ENCODE measurements around the gene CDK5R1. TPM values are rescaled to one million over a fixed set of nuclear protein-coding genes. Genes with fewer than 3 reads are reported as not detected.
"Not testable (repeated sequence)": the region's sequence is repeated elsewhere in the genome, so short reads cannot be mapped to it uniquely, and the experiment has no call there.

Gene CDK5R1
- total and polyA plus RNA-seq, 8 donors, result 0.37 to 2.6 (median 1.8) TPM; not detected in 2

DNA sequence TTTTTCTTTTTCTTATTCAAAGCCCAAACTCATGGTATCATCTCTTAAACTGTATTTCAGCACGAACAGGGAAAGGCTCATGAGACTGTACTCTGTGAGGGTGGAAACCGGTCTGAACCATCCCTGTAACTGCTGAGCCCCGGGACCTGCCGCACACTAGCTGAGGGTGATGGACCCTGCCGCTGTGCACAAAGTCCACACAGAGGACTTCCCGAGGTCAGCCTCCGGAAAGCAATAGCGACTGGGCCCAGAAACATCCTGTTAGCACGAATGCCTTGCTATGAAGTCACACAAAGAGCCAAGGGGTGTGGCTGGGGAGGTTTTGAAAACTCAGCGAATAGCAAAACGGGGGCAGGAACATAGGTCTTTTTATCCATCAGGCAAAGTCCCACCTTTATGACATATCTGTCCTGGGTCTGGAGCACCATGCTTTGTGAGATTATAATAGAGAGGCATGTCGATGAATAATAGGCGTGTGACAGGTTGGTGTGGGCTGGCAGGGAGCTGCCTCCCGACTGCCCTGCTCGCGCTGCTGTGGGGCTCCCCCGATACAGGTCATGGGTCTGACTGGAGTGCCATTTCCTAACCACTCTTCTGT lies 33.4 kb downstream of the CDK5R1 start:
- peak; percentile 30 to 83 for DNase-seq
- TF ChIP-seq POLR2AphosphoS5 (IDR thresholded peaks at IDR 0.05), result peak in 2 of 3 donors; percentile 24 to 28
- TF ChIP-seq CTCF (IDR thresholded peaks at IDR 0.05), result no peak
- TF ChIP-seq POLR2A (IDR thresholded peaks at IDR 0.05), result no peak
- peak overlapping the region in 3 of 5 donors; percentile 4 to 38 (median 30) for H3K27ac ChIP-seq
- intact Hi-C loops (cut with DNase I; ENCODE audit: low total_unique reads), result no loop called here
- peaks cover 13 to 21% (median 18%) of the 10 kb centered on the region in 4 donors for H3K4me1 ChIP-seq
- H3K9me3 ChIP-seq, result no peaks in the 10 kb centered on the region
- no peaks in the 10 kb centered on the region for H3K36me3 ChIP-seq
- peak overlapping the region in 2 of 4 donors; percentile 55 for H3K4me3 ChIP-seq
- WGBS, 5 donors, result 42 to 53% (median 49%) methylated on average over 17 of the region's 17 CpGs
- peaks cover 0 to 10% (median 0%) of the 10 kb centered on the region in 3 donors for H3K27me3 ChIP-seq

- intact Hi-C loops (cut with DNase I; ENCODE audit: low total_unique reads), result no loop called here
- TF ChIP-seq POLR2AphosphoS5 (IDR thresholded peaks at IDR 0.05), result no peak
- TF ChIP-seq EP300 (IDR thresholded peaks at IDR 0.05), result no peak
- TF ChIP-seq POLR2A (IDR thresholded peaks at IDR 0.05), result no peak
- TF ChIP-seq CTCF (IDR thresholded peaks at IDR 0.05), result no peak
- Histone ChIP-seq H3K9me3 (no peaks in the 10 kb centered on the region), H3K27me3 (peaks cover 0 to 10% (median 0%) of the 10 kb centered on the region in 3 donors), H3K36me3 (no peaks in the 10 kb centered on the region), H3K27ac (peak overlapping the region in 1 of 5 donors; percentile 38), H3K4me1 (peaks cover 13 to 21% (median 18%) of the 10 kb centered on the region in 4 donors), H3K4me3 (no peak overlapping the region)
- 93 to 97% (median 95%) methylated on average over 9 of the region's 9 CpGs for WGBS, 5 donors
- no peak for DNase-seq
Observed at GRCh38 chr17:32520737-32521404, 34.1 kb downstream of the CDK5R1 start.

DNA sequence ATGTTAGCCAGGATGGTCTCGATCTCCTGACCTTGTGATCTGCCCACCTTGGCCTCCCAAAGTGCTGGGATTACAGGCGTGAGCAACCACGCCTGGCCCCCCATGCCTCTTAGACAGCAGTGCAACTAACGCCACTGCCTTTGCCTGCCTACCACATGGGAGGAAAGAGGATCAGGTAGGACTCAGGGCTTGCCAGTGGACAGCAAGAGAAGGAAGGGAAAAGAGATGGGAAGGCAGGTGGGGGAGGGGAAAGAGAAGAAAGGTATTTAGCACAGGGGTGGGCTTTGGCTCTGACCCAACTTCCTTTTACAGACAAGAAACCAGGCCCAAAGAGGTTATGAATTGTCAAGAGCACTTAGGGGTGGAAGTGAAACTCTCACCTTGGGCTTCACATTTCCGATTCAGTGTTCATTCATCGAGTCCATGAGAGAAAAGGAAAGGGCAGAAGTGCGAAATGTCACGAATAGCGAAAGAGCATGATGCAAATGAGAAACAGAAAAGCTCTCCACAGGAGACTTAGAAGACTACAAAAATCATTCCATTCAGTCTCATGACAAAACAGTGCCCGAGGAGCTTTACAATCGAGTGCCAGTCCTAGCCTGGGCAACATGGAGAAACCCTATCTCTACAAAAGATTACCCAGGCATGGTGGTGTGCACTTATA lies 36.4 kb downstream of the CDK5R1 start:
- Histone ChIP-seq H3K4me3 (no peak overlapping the region), H3K27me3 (peaks cover 0 to 10% (median 0%) of the 10 kb centered on the region in 3 donors), H3K27ac (no peak overlapping the region), H3K36me3 (no peaks in the 10 kb centered on the region), H3K9me3 (no peaks in the 10 kb centered on the region), H3K4me1 (peaks cover 13 to 21% (median 18%) of the 10 kb centered on the region in 4 donors)
- TF ChIP-seq POLR2AphosphoS5 (IDR thresholded peaks at IDR 0.05) (no peak), POLR2A (IDR thresholded peaks at IDR 0.05) (no peak), EP300 (IDR thresholded peaks at IDR 0.05) (no peak), CTCF (IDR thresholded peaks at IDR 0.05) (no peak)
- DNase-seq, result peak in 1 of 2 donors; percentile 26
- intact Hi-C loops (cut with DNase I; ENCODE audit: low total_unique reads), result no loop called here
- WGBS, 5 donors, result 81 to 89% (median 86%) methylated on average over 11 of the region's 11 CpGs

GRCh38 chr17:32523827-32524552 lies 37.2 kb downstream of the CDK5R1 start:
- peaks cover 10 to 17% (median 14%) of the 10 kb centered on the region in 4 donors for H3K4me1 ChIP-seq
- H3K4me3 ChIP-seq, result no peak overlapping the region
- H3K27ac ChIP-seq, result no peak overlapping the region
- DNase-seq, result no peak
- intact Hi-C loops (cut with DNase I; ENCODE audit: low total_unique reads), result no loop called here
- H3K36me3 ChIP-seq, result peaks cover 0 to 5% (median 0%) of the 10 kb centered on the region in 4 donors
- peaks cover 0 to 4% (median 0%) of the 10 kb centered on the region in 3 donors for H3K27me3 ChIP-seq
- no peaks in the 10 kb centered on the region for H3K9me3 ChIP-seq
- TF ChIP-seq CTCF (IDR thresholded peaks at IDR 0.05) (no peak), POLR2A (IDR thresholded peaks at IDR 0.05) (no peak)
- 79 to 91% (median 85%) methylated on average over 12 of the region's 12 CpGs for WGBS, 5 donors

- 89 to 97% (median 92%) methylated on average over 6 of the region's 6 CpGs for WGBS, 5 donors
- intact Hi-C loops (cut with DNase I; ENCODE audit: low total_unique reads), result not testable (repeated sequence)
Observed at GRCh38 chr17:32524553-32524880, 37.7 kb downstream of the CDK5R1 start.

More at GRCh38 chr17:32524553-32524880, 37.7 kb downstream of the CDK5R1 start:
- not testable (repeated sequence) for H3K9me3 ChIP-seq, H3K27ac ChIP-seq, H3K4me3 ChIP-seq, H3K27me3 ChIP-seq, DNase-seq
- Histone ChIP-seq H3K36me3 (peaks cover 0 to 10% (median 0%) of the 10 kb centered on the region in 4 donors), H3K4me1 (peaks cover 8 to 12% (median 10%) of the 10 kb centered on the region in 4 donors)

Measured in stomach (tissue), 9 donors.